Vagina (tissue), 2 donors: ENCODE measurements around the gene CHN2. TPM values are rescaled to one million over a fixed set of nuclear protein-coding genes. Genes with fewer than 3 reads are reported as not detected.

ENCODE experiments used
- DNase-seq, 2 donors: peaks; one replicate each; pipeline ENCODE4 v3.0.0-alpha.2; 2017; ENCODE audit errors: extremely low spot score in 2 of 2
- H3K27ac ChIP-seq: fragments of 200-600 bp; sonication (generic); one replicate; pipeline ENCODE4 v1.5.1; 2019
- H3K27me3 ChIP-seq: fragments of 200-600 bp; sonication (generic); one replicate; pipeline ENCODE4 v1.5.1; 2019
- H3K36me3 ChIP-seq, 2 donors: fragments of 200-600 bp; sonication (generic); one replicate each; pipeline ENCODE4 v1.5.1; 2017 to 2019
- H3K4me1 ChIP-seq: fragments of 200-600 bp; sonication (generic); one replicate; pipeline ENCODE4 v1.5.1; 2019
- H3K4me3 ChIP-seq, 2 donors: fragments of 200-600 bp; sonication (generic); 1 replicate in 1 of 2; 2 replicates in 1 of 2; pipeline ENCODE4 v1.5.1; 2016 to 2019
- H3K9me3 ChIP-seq: fragments of 200-600 bp; sonication (generic); one replicate; pipeline ENCODE4 v1.5.1; 2019
- POLR2A ChIP-seq, 2 donors: fragments of 450-650 bp; IDR thresholded peaks; one replicate each; pipeline ENCODE4 v1.6.1; 2017; ENCODE audit warnings: antibody characterized with exemption in 2 of 2, mild to moderate bottlenecking in 2 of 2, moderate library complexity in 2 of 2
- POLR2AphosphoS5 ChIP-seq, 2 donors: sonication (generic); formaldehyde crosslinking; IDR thresholded peaks; one replicate each; pipeline ENCODE4 v1.9.0; 2017; ENCODE audit warnings: antibody characterized with exemption in 2 of 2, mild to moderate bottlenecking in 2 of 2, low read depth in 1 of 2; ENCODE audit not compliant: insufficient read depth in 1 of 2
- intact Hi-C: fragments of 100-400 bp; cut with DNase I; formaldehyde crosslinking; loops from one replicate; pipeline ENCODE4 v1.15.1; 2023
- total RNA-seq: library from RNA; depleted of rRNA; stranded (reverse); fragments of >200 nt; gene quantifications from one replicate; pipeline ENCODE4 v1.2.3, GENCODE V29; 2016
- TF ChIP-seq, protein P1 (sequence below), 3 experiments: fragments of 450-650 bp in 2 of 3; fragments of 200-600 bp in 1 of 3; sonication (generic) in 1 of 3; IDR thresholded peaks; one replicate each; pipeline ENCODE4 v1.5.1; 2017 to 2019; ENCODE audit warnings: antibody characterized with exemption in 3 of 3, mild to moderate bottlenecking in 2 of 3, moderate library complexity in 2 of 3

The CHN2 gene
- total RNA-seq, 1 donor from 2014 or later, result 11.0 TPM

DNA sequence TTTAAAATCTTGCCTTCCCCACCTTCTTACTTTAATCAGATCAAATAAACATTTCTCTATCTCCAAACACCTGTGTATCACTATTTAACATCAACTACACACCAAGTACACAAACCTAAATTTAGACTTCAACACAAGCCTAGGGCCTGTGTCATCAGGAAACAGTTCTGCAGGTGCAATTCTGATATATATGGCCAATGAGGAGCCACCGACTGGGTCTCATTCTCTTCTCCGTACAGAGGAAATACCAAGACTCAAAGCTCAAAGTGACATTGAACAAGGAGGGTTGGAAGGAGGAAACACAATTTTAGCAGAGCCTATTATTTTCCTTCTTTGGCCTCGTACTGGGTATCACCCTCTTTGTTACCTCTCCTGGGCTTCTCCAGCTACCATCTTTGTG, 216.4 kb downstream of the CHN2 start:
- Histone ChIP-seq H3K9me3 (no peaks in the 10 kb centered on the region), H3K4me3 (no peak overlapping the region), H3K27ac (no peak overlapping the region), H3K27me3 (no peaks in the 10 kb centered on the region), H3K4me1 (peaks cover 6% of the 10 kb centered on the region), H3K36me3 (no peaks in the 10 kb centered on the region)
- intact Hi-C loops, result no loop called here
- no peak for DNase-seq
- no peak for TF ChIP-seq POLR2AphosphoS5 (IDR thresholded peaks at IDR 0.05; ENCODE audit: insufficient read depth in 1 of 2, low read depth in 1 of 2)
- TF ChIP-seq POLR2A (IDR thresholded peaks at IDR 0.05), result no peak
- TF ChIP-seq, protein P1, sequence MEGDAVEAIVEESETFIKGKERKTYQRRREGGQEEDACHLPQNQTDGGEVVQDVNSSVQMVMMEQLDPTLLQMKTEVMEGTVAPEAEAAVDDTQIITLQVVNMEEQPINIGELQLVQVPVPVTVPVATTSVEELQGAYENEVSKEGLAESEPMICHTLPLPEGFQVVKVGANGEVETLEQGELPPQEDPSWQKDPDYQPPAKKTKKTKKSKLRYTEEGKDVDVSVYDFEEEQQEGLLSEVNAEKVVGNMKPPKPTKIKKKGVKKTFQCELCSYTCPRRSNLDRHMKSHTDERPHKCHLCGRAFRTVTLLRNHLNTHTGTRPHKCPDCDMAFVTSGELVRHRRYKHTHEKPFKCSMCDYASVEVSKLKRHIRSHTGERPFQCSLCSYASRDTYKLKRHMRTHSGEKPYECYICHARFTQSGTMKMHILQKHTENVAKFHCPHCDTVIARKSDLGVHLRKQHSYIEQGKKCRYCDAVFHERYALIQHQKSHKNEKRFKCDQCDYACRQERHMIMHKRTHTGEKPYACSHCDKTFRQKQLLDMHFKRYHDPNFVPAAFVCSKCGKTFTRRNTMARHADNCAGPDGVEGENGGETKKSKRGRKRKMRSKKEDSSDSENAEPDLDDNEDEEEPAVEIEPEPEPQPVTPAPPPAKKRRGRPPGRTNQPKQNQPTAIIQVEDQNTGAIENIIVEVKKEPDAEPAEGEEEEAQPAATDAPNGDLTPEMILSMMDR (IDR thresholded peaks at IDR 0.05), result no peak

DNA sequence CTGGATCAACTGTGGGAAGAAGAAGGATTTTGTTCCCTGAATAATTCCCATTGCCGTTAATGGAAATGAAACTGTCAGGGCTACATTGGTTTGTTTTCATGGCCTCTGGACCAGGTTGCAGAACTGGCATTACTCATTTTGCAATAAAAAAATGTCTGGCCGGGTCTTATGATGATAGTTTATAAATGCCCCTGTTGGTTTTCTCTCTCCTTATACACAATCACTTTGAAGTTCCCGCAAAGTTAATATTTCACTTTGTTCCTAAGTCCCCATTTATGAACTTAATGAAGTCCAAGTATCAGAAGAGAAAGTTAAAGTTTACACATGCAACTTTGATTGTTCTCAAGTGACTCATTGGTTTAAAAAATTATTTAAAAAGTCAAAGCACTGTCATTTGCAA, 218.3 kb downstream of the CHN2 start:
- peaks cover 6% of the 10 kb centered on the region for H3K4me1 ChIP-seq
- DNase-seq, result no peak
- TF ChIP-seq POLR2AphosphoS5 (IDR thresholded peaks at IDR 0.05; ENCODE audit: insufficient read depth in 1 of 2, low read depth in 1 of 2) (no peak), POLR2A (IDR thresholded peaks at IDR 0.05) (no peak)
- TF ChIP-seq, protein P1 (IDR thresholded peaks at IDR 0.05), result no peak
- intact Hi-C loops, result no loop called here
- H3K27me3 ChIP-seq, result no peaks in the 10 kb centered on the region
- no peaks in the 10 kb centered on the region for H3K9me3 ChIP-seq
- no peaks in the 10 kb centered on the region for H3K36me3 ChIP-seq
- H3K27ac ChIP-seq, result no peak overlapping the region
- no peak overlapping the region for H3K4me3 ChIP-seq

DNA sequence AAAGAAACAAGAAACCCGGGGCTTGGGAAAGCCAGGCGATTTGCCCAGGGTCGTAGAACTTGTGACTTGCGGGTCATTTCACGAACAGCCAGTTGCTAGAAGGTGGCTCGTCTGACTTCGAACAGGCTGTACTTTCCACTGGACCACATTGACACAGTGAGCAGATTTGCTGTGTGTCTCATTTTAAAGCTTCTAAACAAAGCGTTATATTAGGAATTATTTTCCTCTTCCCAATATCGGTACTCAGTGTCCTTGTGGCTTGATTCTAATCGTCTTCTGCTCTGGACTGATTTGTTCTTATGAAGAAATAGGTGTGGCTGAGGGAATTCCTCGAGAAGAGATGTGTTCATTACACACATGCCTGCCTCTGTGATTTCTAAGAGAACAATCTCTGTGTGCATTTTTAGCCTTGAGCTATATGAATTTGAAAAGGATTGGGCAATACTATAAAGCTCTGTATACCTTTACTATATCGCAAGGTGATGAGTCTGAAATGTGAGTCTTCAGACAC, 219.1 kb downstream of the CHN2 start:
- intact Hi-C loops, result no loop called here
- no peaks in the 10 kb centered on the region for H3K9me3 ChIP-seq
- H3K27ac ChIP-seq, result no peak overlapping the region
- H3K27me3 ChIP-seq, result no peaks in the 10 kb centered on the region
- H3K4me1 ChIP-seq, result peaks cover 6% of the 10 kb centered on the region
- TF ChIP-seq, protein P1 (IDR thresholded peaks at IDR 0.05), result no peak
- TF ChIP-seq POLR2A (IDR thresholded peaks at IDR 0.05) (no peak), POLR2AphosphoS5 (IDR thresholded peaks at IDR 0.05; ENCODE audit: insufficient read depth in 1 of 2, low read depth in 1 of 2) (no peak)
- no peaks in the 10 kb centered on the region for H3K36me3 ChIP-seq
- no peak overlapping the region for H3K4me3 ChIP-seq
- DNase-seq, result no peak

DNA sequence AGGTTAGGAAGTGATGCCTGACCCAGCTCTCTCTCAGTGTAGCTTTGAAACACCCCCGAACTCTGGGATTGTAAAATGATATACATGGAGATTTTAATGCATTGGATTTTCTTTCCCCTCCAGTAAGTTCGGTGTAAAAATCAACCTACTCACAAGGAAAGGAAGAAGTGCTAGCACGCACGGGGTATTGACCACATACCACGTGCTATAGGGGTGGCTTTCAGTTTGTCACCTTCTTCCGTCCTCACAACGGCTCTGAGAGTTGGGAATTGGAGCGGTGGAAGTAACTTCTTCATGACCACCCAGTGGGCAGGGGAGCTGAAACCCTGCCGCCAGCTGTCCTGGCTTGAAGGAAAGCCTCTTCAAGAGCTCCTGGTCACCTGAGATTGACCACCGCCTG, 219.6 kb downstream of the CHN2 start:
- no peak overlapping the region for H3K4me3 ChIP-seq
- no peaks in the 10 kb centered on the region for H3K9me3 ChIP-seq
- intact Hi-C loops, result no loop called here
- H3K4me1 ChIP-seq, result peaks cover 6% of the 10 kb centered on the region
- DNase-seq, result no peak
- no peaks in the 10 kb centered on the region for H3K36me3 ChIP-seq
- TF ChIP-seq POLR2AphosphoS5 (IDR thresholded peaks at IDR 0.05; ENCODE audit: insufficient read depth in 1 of 2, low read depth in 1 of 2), result no peak
- H3K27ac ChIP-seq, result no peak overlapping the region
- H3K27me3 ChIP-seq, result no peaks in the 10 kb centered on the region

DNA sequence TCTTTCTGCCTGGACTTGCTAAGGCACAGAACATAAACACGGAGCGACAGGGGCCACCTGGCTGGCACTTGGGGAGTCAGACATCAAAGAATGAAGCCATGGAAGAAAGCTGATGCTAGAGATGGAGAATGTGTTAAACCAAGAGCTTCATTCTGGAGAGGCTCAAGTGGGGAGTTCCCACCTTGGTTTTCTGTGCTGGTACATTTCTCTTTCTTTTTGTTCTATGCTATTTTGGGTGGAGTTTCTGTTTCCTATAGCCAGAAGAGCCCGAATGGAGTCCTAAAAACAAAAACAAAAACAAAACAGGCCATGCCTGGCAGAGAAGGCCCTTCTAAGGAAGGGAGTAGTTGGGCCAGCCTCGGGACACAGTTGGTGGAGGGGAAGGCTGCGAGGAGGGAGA, 220.6 kb downstream of the CHN2 start:
- Histone ChIP-seq H3K27me3 (no peaks in the 10 kb centered on the region), H3K9me3 (no peaks in the 10 kb centered on the region), H3K36me3 (no peaks in the 10 kb centered on the region), H3K4me1 (peaks cover 6% of the 10 kb centered on the region), H3K4me3 (no peak overlapping the region), H3K27ac (no peak overlapping the region)
- intact Hi-C loops, result no loop called here
- no peak for DNase-seq
- TF ChIP-seq POLR2A (IDR thresholded peaks at IDR 0.05) (no peak), POLR2AphosphoS5 (IDR thresholded peaks at IDR 0.05; ENCODE audit: insufficient read depth in 1 of 2, low read depth in 1 of 2) (no peak)
- TF ChIP-seq, protein P1 (IDR thresholded peaks at IDR 0.05), result no peak
